ENCODE measurements around the gene FAM222B. TPM values are rescaled to one million over a fixed set of nuclear protein-coding genes. Genes with fewer than 3 reads are reported as not detected.

Gene FAM222B
- total and polyA plus RNA-seq, 9 of the 15 experiments (the other 6 are each of a cell fraction or from before 2014, with no cell fraction given), result 4.0 to 34.6 (median 7.5) TPM

DNA sequence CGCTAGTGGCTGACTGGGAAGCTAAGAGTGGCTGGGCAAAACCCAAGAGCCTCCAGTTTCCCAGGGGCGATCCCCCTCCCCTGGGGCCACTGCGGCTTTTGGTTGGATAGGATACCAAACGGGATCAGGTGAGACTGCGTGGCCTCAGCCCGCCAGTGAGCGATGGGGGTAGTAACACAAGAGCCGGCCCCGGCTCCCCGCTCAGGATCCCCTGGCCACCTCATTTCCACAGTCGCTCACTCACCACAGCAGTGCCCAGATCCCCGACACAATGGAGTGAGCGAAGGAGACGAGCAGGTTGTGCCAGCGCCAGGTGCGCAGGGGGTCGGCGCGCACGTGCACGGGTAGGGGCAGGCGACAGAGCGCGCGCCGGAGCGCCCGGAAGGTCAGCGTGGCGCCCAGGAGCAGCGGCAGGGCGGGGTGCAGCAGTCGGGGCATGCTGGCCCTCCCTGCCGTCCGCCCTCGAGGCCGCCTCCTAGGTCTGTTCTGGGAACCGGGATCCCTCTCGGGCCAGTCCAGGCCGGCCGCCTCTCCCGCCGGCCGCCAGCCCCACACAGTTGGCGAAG lies 116.8 kb downstream of the FAM222B start (continued):
- TF ChIP-seq, protein P1, sequence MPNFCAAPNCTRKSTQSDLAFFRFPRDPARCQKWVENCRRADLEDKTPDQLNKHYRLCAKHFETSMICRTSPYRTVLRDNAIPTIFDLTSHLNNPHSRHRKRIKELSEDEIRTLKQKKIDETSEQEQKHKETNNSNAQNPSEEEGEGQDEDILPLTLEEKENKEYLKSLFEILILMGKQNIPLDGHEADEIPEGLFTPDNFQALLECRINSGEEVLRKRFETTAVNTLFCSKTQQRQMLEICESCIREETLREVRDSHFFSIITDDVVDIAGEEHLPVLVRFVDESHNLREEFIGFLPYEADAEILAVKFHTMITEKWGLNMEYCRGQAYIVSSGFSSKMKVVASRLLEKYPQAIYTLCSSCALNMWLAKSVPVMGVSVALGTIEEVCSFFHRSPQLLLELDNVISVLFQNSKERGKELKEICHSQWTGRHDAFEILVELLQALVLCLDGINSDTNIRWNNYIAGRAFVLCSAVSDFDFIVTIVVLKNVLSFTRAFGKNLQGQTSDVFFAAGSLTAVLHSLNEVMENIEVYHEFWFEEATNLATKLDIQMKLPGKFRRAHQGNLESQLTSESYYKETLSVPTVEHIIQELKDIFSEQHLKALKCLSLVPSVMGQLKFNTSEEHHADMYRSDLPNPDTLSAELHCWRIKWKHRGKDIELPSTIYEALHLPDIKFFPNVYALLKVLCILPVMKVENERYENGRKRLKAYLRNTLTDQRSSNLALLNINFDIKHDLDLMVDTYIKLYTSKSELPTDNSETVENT (CRISPR knock-in tag; IDR thresholded peaks at IDR 0.05), result peak; percentile 96
- 0 out of 2 replicates have a peak, but pooled peaks have one; percentile 53 for TF ChIP-seq SREBF2 (CRISPR knock-in tag; IDR thresholded peaks at IDR 0.05)
- TF ChIP-seq POLR2B (IDR thresholded peaks at IDR 0.05; ENCODE audit: low read depth, partially characterized antibody), result peak; percentile 11
- peak in 1 of 2 experiments; percentile 91; a peak in 2 of 4 replicates for TF ChIP-seq HDAC1 (IDR thresholded peaks at IDR 0.05)
- TF ChIP-seq, protein P2, sequence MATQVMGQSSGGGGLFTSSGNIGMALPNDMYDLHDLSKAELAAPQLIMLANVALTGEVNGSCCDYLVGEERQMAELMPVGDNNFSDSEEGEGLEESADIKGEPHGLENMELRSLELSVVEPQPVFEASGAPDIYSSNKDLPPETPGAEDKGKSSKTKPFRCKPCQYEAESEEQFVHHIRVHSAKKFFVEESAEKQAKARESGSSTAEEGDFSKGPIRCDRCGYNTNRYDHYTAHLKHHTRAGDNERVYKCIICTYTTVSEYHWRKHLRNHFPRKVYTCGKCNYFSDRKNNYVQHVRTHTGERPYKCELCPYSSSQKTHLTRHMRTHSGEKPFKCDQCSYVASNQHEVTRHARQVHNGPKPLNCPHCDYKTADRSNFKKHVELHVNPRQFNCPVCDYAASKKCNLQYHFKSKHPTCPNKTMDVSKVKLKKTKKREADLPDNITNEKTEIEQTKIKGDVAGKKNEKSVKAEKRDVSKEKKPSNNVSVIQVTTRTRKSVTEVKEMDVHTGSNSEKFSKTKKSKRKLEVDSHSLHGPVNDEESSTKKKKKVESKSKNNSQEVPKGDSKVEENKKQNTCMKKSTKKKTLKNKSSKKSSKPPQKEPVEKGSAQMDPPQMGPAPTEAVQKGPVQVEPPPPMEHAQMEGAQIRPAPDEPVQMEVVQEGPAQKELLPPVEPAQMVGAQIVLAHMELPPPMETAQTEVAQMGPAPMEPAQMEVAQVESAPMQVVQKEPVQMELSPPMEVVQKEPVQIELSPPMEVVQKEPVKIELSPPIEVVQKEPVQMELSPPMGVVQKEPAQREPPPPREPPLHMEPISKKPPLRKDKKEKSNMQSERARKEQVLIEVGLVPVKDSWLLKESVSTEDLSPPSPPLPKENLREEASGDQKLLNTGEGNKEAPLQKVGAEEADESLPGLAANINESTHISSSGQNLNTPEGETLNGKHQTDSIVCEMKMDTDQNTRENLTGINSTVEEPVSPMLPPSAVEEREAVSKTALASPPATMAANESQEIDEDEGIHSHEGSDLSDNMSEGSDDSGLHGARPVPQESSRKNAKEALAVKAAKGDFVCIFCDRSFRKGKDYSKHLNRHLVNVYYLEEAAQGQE (IDR thresholded peaks at IDR 0.05; ENCODE audit: borderline replicate concordance), result peak; percentile 75
- TF ChIP-seq, protein P2 (CRISPR knock-in tag; IDR thresholded peaks at IDR 0.05; ENCODE audit: low read depth), result no peak; the same call in 1 of the 2 replicates
- TF ChIP-seq, protein P3, sequence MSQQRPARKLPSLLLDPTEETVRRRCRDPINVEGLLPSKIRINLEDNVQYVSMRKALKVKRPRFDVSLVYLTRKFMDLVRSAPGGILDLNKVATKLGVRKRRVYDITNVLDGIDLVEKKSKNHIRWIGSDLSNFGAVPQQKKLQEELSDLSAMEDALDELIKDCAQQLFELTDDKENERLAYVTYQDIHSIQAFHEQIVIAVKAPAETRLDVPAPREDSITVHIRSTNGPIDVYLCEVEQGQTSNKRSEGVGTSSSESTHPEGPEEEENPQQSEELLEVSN (IDR thresholded peaks at IDR 0.05; ENCODE audit: borderline replicate concordance in 1 of 2, extremely low read depth in 1 of 2, insufficient read depth in 1 of 2, insufficient read length in 1 of 2, low read depth in 1 of 2, low read length in 1 of 2, poor library complexity in 1 of 2, severe bottlenecking in 1 of 2), result peak; percentile 85 to 95
- 0 out of 2 replicates have a peak, but pooled peaks have one; percentile 16 for TF ChIP-seq ZNF696 (CRISPR knock-in tag; conservative IDR thresholded peaks at IDR 0.05)
- TF ChIP-seq, protein P4, sequence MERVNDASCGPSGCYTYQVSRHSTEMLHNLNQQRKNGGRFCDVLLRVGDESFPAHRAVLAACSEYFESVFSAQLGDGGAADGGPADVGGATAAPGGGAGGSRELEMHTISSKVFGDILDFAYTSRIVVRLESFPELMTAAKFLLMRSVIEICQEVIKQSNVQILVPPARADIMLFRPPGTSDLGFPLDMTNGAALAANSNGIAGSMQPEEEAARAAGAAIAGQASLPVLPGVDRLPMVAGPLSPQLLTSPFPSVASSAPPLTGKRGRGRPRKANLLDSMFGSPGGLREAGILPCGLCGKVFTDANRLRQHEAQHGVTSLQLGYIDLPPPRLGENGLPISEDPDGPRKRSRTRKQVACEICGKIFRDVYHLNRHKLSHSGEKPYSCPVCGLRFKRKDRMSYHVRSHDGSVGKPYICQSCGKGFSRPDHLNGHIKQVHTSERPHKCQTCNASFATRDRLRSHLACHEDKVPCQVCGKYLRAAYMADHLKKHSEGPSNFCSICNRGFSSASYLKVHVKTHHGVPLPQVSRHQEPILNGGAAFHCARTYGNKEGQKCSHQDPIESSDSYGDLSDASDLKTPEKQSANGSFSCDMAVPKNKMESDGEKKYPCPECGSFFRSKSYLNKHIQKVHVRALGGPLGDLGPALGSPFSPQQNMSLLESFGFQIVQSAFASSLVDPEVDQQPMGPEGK (CRISPR knock-in tag; IDR thresholded peaks at IDR 0.05; ENCODE audit: borderline replicate concordance), result peak; percentile 10; the same call in 1 of the 2 replicates
- TF ChIP-seq MIER1 (IDR thresholded peaks at IDR 0.05; ENCODE audit: low read depth), result no peak
- TF ChIP-seq, protein P5, sequence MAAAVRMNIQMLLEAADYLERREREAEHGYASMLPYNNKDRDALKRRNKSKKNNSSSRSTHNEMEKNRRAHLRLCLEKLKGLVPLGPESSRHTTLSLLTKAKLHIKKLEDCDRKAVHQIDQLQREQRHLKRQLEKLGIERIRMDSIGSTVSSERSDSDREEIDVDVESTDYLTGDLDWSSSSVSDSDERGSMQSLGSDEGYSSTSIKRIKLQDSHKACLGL (CRISPR knock-in tag; IDR thresholded peaks at IDR 0.05; ENCODE audit: borderline replicate concordance, poor library complexity, severe bottlenecking), result peak; percentile 71
- TF ChIP-seq TARDBP (IDR thresholded peaks at IDR 0.05), result peak; percentile 21; the same call in 1 of the 2 replicates

Measured in K562 (cell line).